ENCODE measurements around the gene MORN5.

Gene MORN5

GRCh38 chr9:122213589-122214413, 54.1 kb downstream of the MORN5 start:
- peak in 1 of 2 donors; percentile 1 for DNase-seq (ENCODE audit: low read depth in 2 of 2, low spot score in 1 of 2)

GRCh38 chr9:122214507-122214906, 54.8 kb downstream of the MORN5 start:
- DNase-seq (ENCODE audit: low read depth in 2 of 2, low spot score in 1 of 2): no peak

- DNase-seq (ENCODE audit: low read depth in 2 of 2, low spot score in 1 of 2): no peak
Observed at GRCh38 chr9:122215663-122216062, 56.0 kb downstream of the MORN5 start.

- DNase-seq (ENCODE audit: low read depth in 2 of 2, low spot score in 1 of 2): no peak
Observed at GRCh38 chr9:122216138-122216797, 56.6 kb downstream of the MORN5 start.

- DNase-seq (ENCODE audit: low read depth in 2 of 2, low spot score in 1 of 2): no peak
Observed at GRCh38 chr9:122216798-122217418, 57.2 kb downstream of the MORN5 start.

- no peak for DNase-seq (ENCODE audit: low read depth in 2 of 2, low spot score in 1 of 2)
Observed at GRCh38 chr9:122217640-122218039, 57.9 kb downstream of the MORN5 start.

GRCh38 chr9:122218071-122218934, 58.6 kb downstream of the MORN5 start:
- no peak for DNase-seq (ENCODE audit: low read depth in 2 of 2, low spot score in 1 of 2)

- no peak for DNase-seq (ENCODE audit: low read depth in 2 of 2, low spot score in 1 of 2)
Observed at GRCh38 chr9:122218935-122219855, 59.5 kb downstream of the MORN5 start.

- no peak for DNase-seq (ENCODE audit: low read depth in 2 of 2, low spot score in 1 of 2)
Observed at GRCh38 chr9:122219856-122220672, 60.4 kb downstream of the MORN5 start.

GRCh38 chr9:122220673-122221182, 61.0 kb downstream of the MORN5 start:
- no peak for DNase-seq (ENCODE audit: low read depth in 2 of 2, low spot score in 1 of 2)

- no peak for DNase-seq (ENCODE audit: low read depth in 2 of 2, low spot score in 1 of 2)
Observed at GRCh38 chr9:122221183-122221811, 61.6 kb downstream of the MORN5 start.

GRCh38 chr9:122222791-122223190, 63.1 kb downstream of the MORN5 start:
- no peak for DNase-seq (ENCODE audit: low read depth in 2 of 2, low spot score in 1 of 2)

- no peak for DNase-seq (ENCODE audit: low read depth in 2 of 2, low spot score in 1 of 2)
Observed at GRCh38 chr9:122223435-122223834, 63.7 kb downstream of the MORN5 start.

- no peak for DNase-seq (ENCODE audit: low read depth in 2 of 2, low spot score in 1 of 2)
Observed at GRCh38 chr9:122225312-122226141, 65.8 kb downstream of the MORN5 start.

GRCh38 chr9:122226142-122226757, 66.5 kb downstream of the MORN5 start:
- DNase-seq (ENCODE audit: low read depth in 2 of 2, low spot score in 1 of 2): no peak

GRCh38 chr9:122226758-122227574, 67.3 kb downstream of the MORN5 start:
- no peak for DNase-seq (ENCODE audit: low read depth in 2 of 2, low spot score in 1 of 2)

GRCh38 chr9:122227575-122227900, 67.8 kb downstream of the MORN5 start:
- DNase-seq (ENCODE audit: low read depth in 2 of 2, low spot score in 1 of 2): no peak
